IPS-20b (cell line): ENCODE results near the gene ZSCAN5B.
"Not testable (repeated sequence)": the region's sequence is repeated elsewhere in the genome, so short reads cannot be mapped to it uniquely, and the experiment has no call there.

Experiments used
- H3K27ac ChIP-seq: one replicate; pipeline ENCODE4 v1.5.1; 2013; ENCODE audit warnings: low read length
- H3K27me3 ChIP-seq: 2 replicates; pipeline ENCODE4 v1.6.1; 2013; ENCODE audit warnings: mild to moderate bottlenecking, low read length, inconsistent platforms; ENCODE audit not compliant: insufficient read depth
- H3K36me3 ChIP-seq: 2 replicates; pipeline ENCODE4 v1.6.1; 2013; ENCODE audit warnings: low read depth, mild to moderate bottlenecking, inconsistent platforms, low read length, moderate library complexity; ENCODE audit not compliant: insufficient read depth
- H3K4me1 ChIP-seq: 2 replicates; pipeline ENCODE4 v1.6.1; 2013; ENCODE audit warnings: mild to moderate bottlenecking, control low read depth, inconsistent platforms, low read length, moderate library complexity; ENCODE audit not compliant: insufficient read depth
- H3K4me3 ChIP-seq: 2 replicates; pipeline ENCODE4 v1.5.1; 2013; ENCODE audit warnings: mild to moderate bottlenecking, low read length, inconsistent platforms
- H3K9ac ChIP-seq: 2 replicates; pipeline ENCODE4 v1.6.1; 2013; ENCODE audit warnings: low read depth, mild to moderate bottlenecking, inconsistent platforms, low read length, moderate library complexity
- H3K9me3 ChIP-seq: 2 replicates; pipeline ENCODE4 v1.6.1; 2013; ENCODE audit warnings: mild to moderate bottlenecking, low read depth, low read length, inconsistent platforms; ENCODE audit not compliant: insufficient read depth

ZSCAN5B gene, protein sequence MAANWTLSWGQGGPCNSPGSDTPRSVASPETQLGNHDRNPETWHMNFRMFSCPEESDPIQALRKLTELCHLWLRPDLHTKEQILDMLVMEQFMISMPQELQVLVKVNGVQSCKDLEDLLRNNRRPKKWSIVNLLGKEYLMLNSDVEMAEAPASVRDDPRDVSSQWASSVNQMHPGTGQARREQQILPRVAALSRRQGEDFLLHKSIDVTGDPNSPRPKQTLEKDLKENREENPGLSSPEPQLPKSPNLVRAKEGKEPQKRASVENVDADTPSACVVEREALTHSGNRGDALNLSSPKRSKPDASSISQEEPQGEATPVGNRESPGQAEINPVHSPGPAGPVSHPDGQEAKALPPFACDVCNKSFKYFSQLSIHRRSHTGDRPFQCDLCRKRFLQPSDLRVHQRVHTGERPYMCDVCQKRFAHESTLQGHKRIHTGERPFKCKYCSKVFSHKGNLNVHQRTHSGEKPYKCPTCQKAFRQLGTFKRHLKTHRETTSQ

DNA sequence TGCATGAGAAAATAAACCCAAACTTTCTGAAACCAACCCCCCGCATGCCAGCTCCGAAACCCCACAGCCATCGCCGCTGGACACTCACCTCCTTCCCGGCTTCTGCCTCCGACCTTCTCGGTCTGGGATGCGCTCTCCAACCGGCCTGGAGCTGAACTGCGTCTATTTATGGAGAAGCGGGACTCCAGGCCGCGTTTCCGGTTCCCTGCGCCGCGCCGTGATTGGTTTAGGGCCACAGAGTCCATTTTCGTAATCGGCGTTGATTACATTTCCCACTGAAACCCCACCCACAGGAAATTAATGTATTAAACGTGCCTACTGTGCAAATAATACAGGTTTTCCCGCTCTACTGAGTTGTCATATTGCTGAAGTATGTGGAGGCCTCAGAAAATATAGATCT, at the start of gene ZSCAN5B:
Gene ZSCAN5B (minus strand): TSS at position 138 of the 400 bp plus-strand sequence. CDS start 4,731 bp downstream, outside the sequence.
- H3K27ac ChIP-seq, H3K9me3 ChIP-seq, H3K9ac ChIP-seq, H3K4me3 ChIP-seq, H3K27me3 ChIP-seq, H3K36me3 ChIP-seq, H3K4me1 ChIP-seq: not testable (repeated sequence)

DNA sequence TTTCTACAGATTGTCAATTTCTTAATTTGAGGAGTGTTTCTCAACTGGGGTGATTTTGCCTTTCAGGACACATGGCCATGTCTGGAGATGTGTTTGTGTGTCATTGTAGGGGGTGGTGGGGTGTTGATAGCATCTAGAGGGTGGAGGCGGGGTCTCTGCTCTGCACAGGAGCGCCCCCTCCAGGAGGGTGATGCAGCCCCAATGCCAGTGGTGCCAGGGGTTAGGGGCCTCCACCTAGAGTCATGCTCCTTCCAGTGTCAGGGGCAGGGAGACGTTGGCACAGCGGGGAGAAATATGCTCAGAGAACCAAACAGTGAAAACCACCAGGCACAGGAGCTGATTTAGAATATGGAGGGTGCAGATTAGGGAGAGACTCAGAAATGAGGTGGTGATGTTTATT, 48.2 kb upstream of the ZSCAN5B start:
- not testable (repeated sequence) for H3K4me1 ChIP-seq, H3K9me3 ChIP-seq, H3K4me3 ChIP-seq, H3K27ac ChIP-seq, H3K27me3 ChIP-seq, H3K36me3 ChIP-seq, H3K9ac ChIP-seq

DNA sequence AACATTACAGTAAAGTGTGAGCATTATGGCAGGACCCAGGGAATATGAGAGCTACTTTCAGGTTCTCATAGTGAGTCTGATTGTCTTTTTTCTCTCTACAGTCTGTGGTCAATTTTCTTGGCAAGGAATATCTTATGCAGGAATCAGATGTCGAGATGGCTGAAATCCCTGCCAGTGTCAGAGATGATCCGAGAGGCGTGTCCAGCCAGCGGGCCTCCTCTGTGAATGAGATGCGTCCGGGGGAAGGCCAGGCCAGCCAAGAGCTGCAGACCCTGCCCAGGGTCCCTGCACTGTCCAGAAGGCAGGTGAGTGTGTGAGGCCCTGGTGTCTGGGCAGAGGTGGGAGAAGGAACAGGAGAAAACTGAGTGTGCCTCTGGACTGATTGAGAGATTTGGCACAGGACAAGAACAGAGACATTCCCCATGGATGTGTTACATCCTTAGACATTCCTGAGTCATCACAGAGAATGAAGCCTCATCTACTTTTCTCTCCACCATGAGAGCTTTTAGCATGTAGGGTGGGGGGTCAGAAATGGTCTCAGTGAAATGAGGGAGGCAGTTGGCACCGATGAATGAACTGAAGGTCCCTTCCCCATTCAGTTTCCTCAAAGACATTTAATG, 47.6 kb upstream of the ZSCAN5B start:
- Histone ChIP-seq H3K27ac (no peak overlapping the region), H3K4me1 (no peaks in the 10 kb centered on the region), H3K4me3 (no peak overlapping the region), H3K27me3 (no peaks in the 10 kb centered on the region), H3K9me3 (no peaks in the 10 kb centered on the region), H3K36me3 (no peaks in the 10 kb centered on the region), H3K9ac (no peak overlapping the region)

DNA sequence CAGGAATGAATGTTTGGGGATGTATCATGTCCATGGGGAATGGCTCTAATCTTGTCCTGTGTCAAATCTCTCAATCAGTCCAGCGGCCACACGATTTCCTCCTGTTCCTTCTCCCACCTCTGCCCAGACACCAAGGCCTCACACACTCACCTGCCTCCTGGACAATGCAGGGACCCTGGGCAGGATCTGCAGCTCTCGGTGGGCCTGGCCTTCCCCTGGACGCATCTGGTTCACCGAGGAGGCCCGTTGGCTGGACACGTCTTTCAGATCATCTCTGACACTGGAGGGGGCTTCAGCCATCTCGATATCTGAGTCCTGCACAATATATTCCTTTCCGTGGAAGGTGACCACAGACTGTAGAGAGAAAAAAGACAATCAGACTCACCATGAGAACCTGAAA, 25.9 kb upstream of the ZSCAN5B start:
- Histone ChIP-seq H3K27ac (no peak overlapping the region), H3K9ac (no peak overlapping the region), H3K27me3 (no peaks in the 10 kb centered on the region), H3K4me1 (no peaks in the 10 kb centered on the region), H3K9me3 (no peaks in the 10 kb centered on the region), H3K36me3 (no peaks in the 10 kb centered on the region), H3K4me3 (no peak overlapping the region)

DNA sequence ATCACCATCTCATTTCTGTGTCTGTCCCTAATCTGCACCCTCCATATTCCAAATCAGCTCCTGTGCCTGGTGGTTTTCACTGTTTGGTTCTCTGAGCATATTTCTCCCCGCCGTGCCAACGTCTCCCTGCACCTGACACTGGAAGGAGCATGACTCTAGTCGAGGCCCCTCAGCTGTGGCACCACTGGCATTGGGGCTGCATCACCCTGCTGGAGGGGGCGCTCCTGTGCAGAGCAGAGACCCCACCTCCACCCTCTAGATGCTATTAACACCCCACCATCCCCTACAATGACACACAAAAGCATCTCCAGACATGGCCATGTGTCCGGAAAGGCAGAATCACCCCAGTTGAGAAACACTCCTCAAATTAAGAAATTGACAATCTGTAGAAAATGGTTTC, 25.3 kb upstream of the ZSCAN5B start:
- Histone ChIP-seq H3K27ac (no peak overlapping the region), H3K4me3 (no peak overlapping the region), H3K9ac (no peak overlapping the region), H3K4me1 (no peaks in the 10 kb centered on the region), H3K36me3 (no peaks in the 10 kb centered on the region), H3K9me3 (no peaks in the 10 kb centered on the region), H3K27me3 (no peaks in the 10 kb centered on the region; the same call in 1 of the 2 replicates)

DNA sequence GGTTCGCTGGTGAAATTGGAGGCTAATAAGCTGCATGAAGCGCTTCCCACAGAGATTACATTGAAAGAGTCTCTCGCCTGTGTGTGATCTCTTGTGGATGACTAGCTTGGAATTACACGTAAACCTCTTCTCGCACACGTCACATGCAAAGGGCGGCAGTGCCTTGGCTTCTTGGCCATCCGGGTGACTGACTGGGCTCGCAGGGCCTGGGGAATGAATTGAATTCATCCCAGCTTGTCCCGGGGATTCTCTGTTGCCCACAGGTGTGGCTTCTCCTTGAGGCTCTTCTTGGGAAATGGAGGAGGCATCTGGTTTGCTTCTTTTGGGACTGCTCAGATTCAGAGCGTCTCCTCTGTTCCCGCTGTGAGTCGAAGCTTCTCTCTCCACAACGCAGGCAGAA, 24.3 kb upstream of the ZSCAN5B start:
- Histone ChIP-seq H3K4me3 (no peak overlapping the region), H3K9ac (no peak overlapping the region), H3K36me3 (no peaks in the 10 kb centered on the region), H3K27ac (no peak overlapping the region), H3K9me3 (no peaks in the 10 kb centered on the region), H3K4me1 (peaks cover 1% of the 10 kb centered on the region; the same call in 1 of the 2 replicates), H3K27me3 (no peaks in the 10 kb centered on the region; the same call in 1 of the 2 replicates)

DNA sequence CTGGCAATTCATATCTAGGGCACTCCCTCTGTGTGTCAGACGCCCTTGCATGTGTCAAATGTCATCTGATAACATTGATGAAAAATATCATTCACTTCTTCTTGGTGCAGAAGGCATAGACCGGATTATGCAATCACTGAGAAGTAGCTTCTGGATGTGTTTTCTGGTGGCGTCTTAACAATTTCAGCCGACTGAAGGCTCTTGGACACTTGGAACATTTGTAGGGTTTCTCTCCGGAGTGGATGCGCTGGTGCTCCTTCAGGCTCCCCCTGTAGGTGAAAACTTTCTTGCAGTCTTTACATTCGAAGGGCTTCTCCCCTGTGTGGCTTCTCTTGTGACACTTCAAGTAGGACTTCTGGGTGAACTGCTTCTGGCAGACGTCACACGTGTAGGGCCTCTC, 23.9 kb upstream of the ZSCAN5B start:
- not testable (repeated sequence) for H3K4me1 ChIP-seq, H3K27me3 ChIP-seq, H3K4me3 ChIP-seq, H3K9me3 ChIP-seq, H3K9ac ChIP-seq, H3K36me3 ChIP-seq, H3K27ac ChIP-seq

DNA sequence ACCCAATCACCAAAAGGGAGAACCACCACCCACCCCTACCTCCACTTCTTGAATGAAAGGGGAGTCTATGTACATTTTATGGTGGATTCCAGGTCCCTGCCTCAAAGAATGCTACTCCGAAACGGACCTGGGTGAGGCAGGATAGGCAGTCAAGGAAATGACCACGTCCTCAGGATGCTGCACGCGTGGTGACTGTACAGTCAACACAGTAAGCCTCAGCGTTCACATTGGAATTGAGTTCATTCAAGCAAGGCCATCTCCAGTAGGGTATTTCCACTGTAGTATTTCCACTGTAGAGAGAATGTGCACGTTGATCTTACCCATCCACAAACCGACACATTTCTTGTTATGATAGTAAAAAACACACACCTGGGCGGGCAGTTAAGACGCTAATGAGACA, 21.4 kb upstream of the ZSCAN5B start:
- no peak overlapping the region for H3K27ac ChIP-seq
- H3K4me3 ChIP-seq = no peak overlapping the region
- no peaks in the 10 kb centered on the region; the same call in 1 of the 2 replicates for H3K27me3 ChIP-seq
- H3K9ac ChIP-seq = no peak overlapping the region
- no peaks in the 10 kb centered on the region for H3K9me3 ChIP-seq
- no peaks in the 10 kb centered on the region for H3K36me3 ChIP-seq
- peaks cover 3% of the 10 kb centered on the region; the same call in 1 of the 2 replicates for H3K4me1 ChIP-seq

DNA sequence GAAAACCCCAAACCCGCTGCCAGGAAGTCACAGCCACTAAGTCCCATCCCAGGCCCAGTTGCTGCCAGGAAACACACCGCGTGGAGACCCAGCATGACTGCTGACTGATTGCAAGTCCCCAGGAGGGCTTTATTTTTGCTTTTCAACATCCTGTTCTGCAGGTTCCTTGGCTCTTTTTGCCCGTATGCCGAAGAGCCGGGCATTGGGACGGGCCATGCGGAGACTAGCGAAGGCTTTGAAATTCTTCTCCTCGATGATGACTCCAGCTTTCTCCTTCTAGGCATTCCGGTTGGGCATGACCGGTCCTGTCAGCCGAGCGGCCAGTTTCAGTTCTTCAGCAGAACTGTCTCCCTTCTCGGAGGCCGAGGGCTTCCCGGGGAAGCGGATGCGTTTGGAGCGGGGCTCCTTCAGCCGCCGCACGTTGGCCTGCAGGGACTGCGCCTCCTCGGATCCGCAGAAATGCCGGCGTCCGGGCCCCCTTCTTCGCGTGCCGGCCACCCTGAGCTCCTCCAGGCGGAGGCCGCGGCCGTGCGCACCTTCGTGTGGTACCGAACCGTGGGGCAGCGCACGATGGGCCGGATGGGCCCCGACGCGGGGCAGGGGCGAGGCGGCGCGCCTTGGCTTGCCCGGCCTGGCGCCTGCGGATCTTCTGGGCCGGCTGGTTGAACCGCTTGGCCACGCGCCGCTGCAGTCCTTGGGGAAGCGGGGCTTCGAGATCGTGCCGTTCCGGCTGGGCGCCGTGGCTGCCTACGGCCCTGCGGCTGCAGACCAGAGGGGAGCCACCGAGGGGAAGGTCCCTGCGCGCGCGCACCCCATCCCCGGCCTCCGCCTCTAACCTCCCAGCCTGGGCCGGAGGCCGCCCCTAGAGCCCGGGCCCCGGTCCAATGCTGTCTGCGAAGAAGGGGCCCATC, 19.7 kb upstream of the ZSCAN5B start:
- H3K27ac ChIP-seq = no peak overlapping the region
- peak overlapping the region; percentile 13; the same call in 1 of the 2 replicates for H3K4me3 ChIP-seq
- no peaks in the 10 kb centered on the region; the same call in 1 of the 2 replicates for H3K27me3 ChIP-seq

DNA sequence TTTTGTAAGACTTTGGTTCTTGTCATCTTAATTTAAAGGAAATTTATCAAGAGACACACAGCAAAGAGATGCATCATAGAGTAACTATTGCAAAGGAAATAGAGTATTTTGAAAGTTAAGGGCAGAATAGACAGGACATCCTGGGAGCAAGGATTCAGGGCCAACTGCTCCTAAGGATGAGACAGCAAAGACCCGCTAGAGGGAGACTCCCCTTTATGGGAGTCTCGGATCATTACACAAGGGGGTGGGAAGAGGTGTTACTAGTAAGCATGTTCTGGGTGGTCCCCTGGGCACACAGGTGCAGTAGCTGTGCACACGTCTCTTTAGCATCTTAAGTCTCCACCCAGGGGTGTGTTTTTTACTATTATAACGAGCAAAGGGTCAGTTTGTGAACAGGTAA, 14.1 kb upstream of the ZSCAN5B start:
- Histone ChIP-seq H3K27ac (no peak overlapping the region), H3K36me3 (no peaks in the 10 kb centered on the region), H3K9me3 (no peaks in the 10 kb centered on the region), H3K27me3 (no peaks in the 10 kb centered on the region), H3K4me1 (peaks cover under 1% of the 10 kb centered on the region; the same call in 1 of the 2 replicates), H3K4me3 (no peak overlapping the region), H3K9ac (no peak overlapping the region)

More for the DNA sequence above, 19.7 kb upstream of the ZSCAN5B start:
- Histone ChIP-seq H3K9ac (peak overlapping the region; percentile 3; the same call in 1 of the 2 replicates), H3K9me3 (no peaks in the 10 kb centered on the region), H3K36me3 (no peaks in the 10 kb centered on the region), H3K4me1 (peaks cover 3% of the 10 kb centered on the region; the same call in 1 of the 2 replicates)

DNA sequence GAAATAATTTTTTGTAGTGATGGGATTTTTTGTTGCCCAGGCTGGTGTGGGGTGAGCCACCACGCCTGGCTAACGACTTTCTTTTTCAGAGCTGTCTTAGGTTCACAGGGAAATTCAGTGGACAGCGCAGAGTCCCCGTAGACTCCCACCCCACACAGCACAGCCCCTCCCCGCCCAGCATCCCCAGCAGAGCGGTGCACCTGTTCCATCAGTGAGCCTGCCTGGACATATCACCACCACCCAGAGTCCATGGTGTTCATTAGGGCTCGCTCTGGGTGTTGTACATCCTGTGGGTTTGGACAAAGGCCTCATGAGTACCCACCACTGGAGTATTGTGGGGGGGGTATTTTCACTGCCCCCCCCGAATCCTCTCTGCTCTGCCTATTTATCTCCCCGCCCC, 12.5 kb upstream of the ZSCAN5B start:
- H3K27ac ChIP-seq, H3K9ac ChIP-seq, H3K4me3 ChIP-seq, H3K9me3 ChIP-seq, H3K36me3 ChIP-seq, H3K4me1 ChIP-seq, H3K27me3 ChIP-seq: not testable (repeated sequence)
